Measurements from ENCODE around the gene EIF4G1. TPM values are rescaled to one million over a fixed set of nuclear protein-coding genes. Genes with fewer than 3 reads are reported as not detected.

Gene EIF4G1
- total RNA-seq, 2 donors from 2014 or later, result 263 to 524 TPM

GRCh38 chr3:184328516-184328915 lies 14.1 kb downstream of the EIF4G1 start:
- no peaks in the 10 kb centered on the region for H3K9me3 ChIP-seq
- H3K27ac ChIP-seq, result no peak overlapping the region
- intact Hi-C loops (cut with DNase I), result no loop called here
- no peak for TF ChIP-seq CTCF (IDR thresholded peaks at IDR 0.05)
- no peak overlapping the region for H3K9ac ChIP-seq (ENCODE audit: low read depth in 2 of 2, low read length in 2 of 2)
- no peaks in the 10 kb centered on the region for H3K4me1 ChIP-seq
- peaks cover 55% of the 10 kb centered on the region for H3K36me3 ChIP-seq
- H3K27me3 ChIP-seq, result no peaks in the 10 kb centered on the region
- no peak overlapping the region for H3K4me3 ChIP-seq
- no peak for DNase-seq

- no peaks in the 10 kb centered on the region for H3K27me3 ChIP-seq
- no peak for TF ChIP-seq CTCF (IDR thresholded peaks at IDR 0.05)
- intact Hi-C loops (cut with DNase I), result no loop called here
- DNase-seq, result no peak
- no peaks in the 10 kb centered on the region for H3K9me3 ChIP-seq
- no peak overlapping the region for H3K4me3 ChIP-seq
- H3K36me3 ChIP-seq, result peaks cover 40% of the 10 kb centered on the region
- H3K9ac ChIP-seq (ENCODE audit: low read depth in 2 of 2, low read length in 2 of 2), result no peak overlapping the region
- no peaks in the 10 kb centered on the region for H3K4me1 ChIP-seq
- H3K27ac ChIP-seq, result no peak overlapping the region
Measured at GRCh38 chr3:184332370-184333090, 18.1 kb downstream of the EIF4G1 start.

- no peak for DNase-seq
- TF ChIP-seq CTCF (IDR thresholded peaks at IDR 0.05), result no peak
- no peaks in the 10 kb centered on the region for H3K4me1 ChIP-seq
- H3K27me3 ChIP-seq, result no peaks in the 10 kb centered on the region
- H3K9me3 ChIP-seq, result no peaks in the 10 kb centered on the region
- peaks cover 36% of the 10 kb centered on the region for H3K36me3 ChIP-seq
- intact Hi-C loops (cut with DNase I), result no loop called here
- H3K9ac ChIP-seq (ENCODE audit: low read depth in 2 of 2, low read length in 2 of 2), result no peak overlapping the region
- H3K27ac ChIP-seq, result no peak overlapping the region
- no peak overlapping the region for H3K4me3 ChIP-seq
Measured at GRCh38 chr3:184333190-184333589, 18.8 kb downstream of the EIF4G1 start.

GRCh38 chr3:184333700-184334099 lies 19.3 kb downstream of the EIF4G1 start:
- Histone ChIP-seq H3K36me3 (peaks cover 36% of the 10 kb centered on the region), H3K9me3 (no peaks in the 10 kb centered on the region), H3K4me3 (no peak overlapping the region), H3K9ac (ENCODE audit: low read depth in 2 of 2, low read length in 2 of 2) (no peak overlapping the region), H3K27me3 (no peaks in the 10 kb centered on the region), H3K27ac (no peak overlapping the region), H3K4me1 (no peaks in the 10 kb centered on the region)
- no peak for TF ChIP-seq CTCF (IDR thresholded peaks at IDR 0.05)
- intact Hi-C loops (cut with DNase I), result no loop called here
- DNase-seq, result no peak

GRCh38 chr3:184334470-184335158 lies 20.2 kb downstream of the EIF4G1 start:
- H3K36me3 ChIP-seq, result peaks cover 30% of the 10 kb centered on the region
- intact Hi-C loops (cut with DNase I), result no loop called here
- TF ChIP-seq CTCF (IDR thresholded peaks at IDR 0.05), result no peak
- H3K9me3 ChIP-seq, result no peaks in the 10 kb centered on the region
- no peak overlapping the region for H3K4me3 ChIP-seq
- H3K9ac ChIP-seq (ENCODE audit: low read depth in 2 of 2, low read length in 2 of 2), result no peak overlapping the region
- peak overlapping the region; percentile 78 for H3K27ac ChIP-seq
- no peak for DNase-seq
- no peaks in the 10 kb centered on the region for H3K4me1 ChIP-seq
- H3K27me3 ChIP-seq, result no peaks in the 10 kb centered on the region
